Choroid plexus epithelial cell (primary cell): ENCODE results near the gene ABHD4.

Experiments
- DNase-seq: peaks from one replicate; pipeline ENCODE4 v3.0.0-alpha.2; 2010; ENCODE audit warnings: low read depth
- H3K4me3 ChIP-seq: 2 replicates; pipeline ENCODE4 v1.5.1; 2011; ENCODE audit warnings: low read depth, mild to moderate bottlenecking, control low read depth, low read length, moderate library complexity
- CTCF ChIP-seq: conservative IDR thresholded peaks from 2 replicates; pipeline ENCODE4 v1.5.1; 2011; ENCODE audit warnings: low read depth, mild to moderate bottlenecking, control low read depth, inconsistent platforms, low read length, moderate library complexity

ABHD4 gene

GRCh38 chr14:22593601-22594000 lies 4.5 kb upstream of the ABHD4 start:
- no peak for DNase-seq
- no peak for TF ChIP-seq CTCF

GRCh38 chr14:22594156-22594716 lies 3.9 kb upstream of the ABHD4 start:
- TF ChIP-seq CTCF = no peak
- DNase-seq = no peak
- no peak overlapping the region for H3K4me3 ChIP-seq

More at GRCh38 chr14:22593601-22594000, 4.5 kb upstream of the ABHD4 start:
- no peak overlapping the region for H3K4me3 ChIP-seq

GRCh38 chr14:22596354-22596879 lies 1.7 kb upstream of the ABHD4 start:
- H3K4me3 ChIP-seq = no peak overlapping the region
- DNase-seq = no peak
- no peak for TF ChIP-seq CTCF

- no peak for DNase-seq
- TF ChIP-seq CTCF = no peak
- H3K4me3 ChIP-seq = no peak overlapping the region
These were observed 835 bp upstream of the ABHD4 start for GRCh38 chr14:22597265-22597664.

GRCh38 chr14:22597771-22598098 lies 365 bp upstream of the ABHD4 start:
- DNase-seq = peak; percentile 28
- H3K4me3 ChIP-seq = peak overlapping the region; percentile 88
- TF ChIP-seq CTCF = no peak

- DNase-seq = peak; percentile 78
- peak overlapping the region; percentile 88 for H3K4me3 ChIP-seq
- TF ChIP-seq CTCF = peak; percentile 47
These were observed 770 bp downstream of the ABHD4 start for GRCh38 chr14:22598896-22599244.

GRCh38 chr14:22599349-22599748 lies 1.2 kb downstream of the ABHD4 start:
- peak overlapping the region; percentile 88 for H3K4me3 ChIP-seq
- no peak for TF ChIP-seq CTCF
- DNase-seq = no peak
